ENCODE measurements around the gene DYNC2H1.

Gene DYNC2H1

DNA sequence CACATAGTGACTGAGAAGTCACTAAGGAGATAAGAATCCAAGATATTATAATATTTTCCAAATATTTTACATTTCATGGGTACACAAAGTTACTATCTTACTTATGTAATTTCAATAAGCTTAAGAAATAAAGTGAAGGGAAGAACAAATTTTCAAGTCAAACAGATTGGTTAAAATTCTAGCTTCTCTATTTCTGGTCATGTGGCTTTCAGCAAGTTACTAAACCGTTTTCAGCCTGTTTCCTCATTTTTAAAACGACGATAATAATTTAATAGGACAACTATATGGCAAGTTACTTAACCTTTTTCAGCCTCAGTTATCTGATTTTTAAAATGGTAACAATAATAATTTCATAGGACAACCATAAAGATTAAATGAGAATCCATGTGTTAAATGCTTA, 32.9 kb upstream of the DYNC2H1 start:
- TF ChIP-seq, protein P1, sequence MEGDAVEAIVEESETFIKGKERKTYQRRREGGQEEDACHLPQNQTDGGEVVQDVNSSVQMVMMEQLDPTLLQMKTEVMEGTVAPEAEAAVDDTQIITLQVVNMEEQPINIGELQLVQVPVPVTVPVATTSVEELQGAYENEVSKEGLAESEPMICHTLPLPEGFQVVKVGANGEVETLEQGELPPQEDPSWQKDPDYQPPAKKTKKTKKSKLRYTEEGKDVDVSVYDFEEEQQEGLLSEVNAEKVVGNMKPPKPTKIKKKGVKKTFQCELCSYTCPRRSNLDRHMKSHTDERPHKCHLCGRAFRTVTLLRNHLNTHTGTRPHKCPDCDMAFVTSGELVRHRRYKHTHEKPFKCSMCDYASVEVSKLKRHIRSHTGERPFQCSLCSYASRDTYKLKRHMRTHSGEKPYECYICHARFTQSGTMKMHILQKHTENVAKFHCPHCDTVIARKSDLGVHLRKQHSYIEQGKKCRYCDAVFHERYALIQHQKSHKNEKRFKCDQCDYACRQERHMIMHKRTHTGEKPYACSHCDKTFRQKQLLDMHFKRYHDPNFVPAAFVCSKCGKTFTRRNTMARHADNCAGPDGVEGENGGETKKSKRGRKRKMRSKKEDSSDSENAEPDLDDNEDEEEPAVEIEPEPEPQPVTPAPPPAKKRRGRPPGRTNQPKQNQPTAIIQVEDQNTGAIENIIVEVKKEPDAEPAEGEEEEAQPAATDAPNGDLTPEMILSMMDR (IDR thresholded peaks at IDR 0.05; ENCODE audit: control insufficient read depth, extremely low read depth, insufficient read depth) = no peak
- no peak overlapping the region for H3K4me3 ChIP-seq (ENCODE audit: low read depth, low read length)
- DNase-seq (ENCODE audit: low read depth) = no peak

DNA sequence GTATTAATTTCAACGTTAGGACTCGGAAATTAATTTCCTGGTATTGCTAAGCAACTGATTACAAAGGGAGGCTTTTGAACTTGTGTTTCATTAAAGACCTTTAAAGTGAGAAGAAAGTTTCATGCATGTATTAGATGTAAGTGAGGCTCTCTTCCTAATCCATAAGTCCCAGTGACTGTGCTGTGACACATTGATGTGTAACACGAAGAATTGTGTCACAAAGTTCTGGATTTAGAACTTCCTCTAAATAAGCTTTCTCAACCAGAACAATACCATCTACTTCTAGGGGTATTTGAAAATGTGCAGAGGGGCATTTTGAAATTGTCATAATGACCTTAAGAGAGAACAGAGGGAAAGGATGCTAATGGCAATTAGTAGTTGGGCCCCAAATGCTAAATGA, 31.7 kb upstream of the DYNC2H1 start:
- TF ChIP-seq, protein P1 (IDR thresholded peaks at IDR 0.05; ENCODE audit: control insufficient read depth, extremely low read depth, insufficient read depth) = no peak
- H3K4me3 ChIP-seq (ENCODE audit: low read depth, low read length) = no peak overlapping the region
- no peak for DNase-seq (ENCODE audit: low read depth)

DNA sequence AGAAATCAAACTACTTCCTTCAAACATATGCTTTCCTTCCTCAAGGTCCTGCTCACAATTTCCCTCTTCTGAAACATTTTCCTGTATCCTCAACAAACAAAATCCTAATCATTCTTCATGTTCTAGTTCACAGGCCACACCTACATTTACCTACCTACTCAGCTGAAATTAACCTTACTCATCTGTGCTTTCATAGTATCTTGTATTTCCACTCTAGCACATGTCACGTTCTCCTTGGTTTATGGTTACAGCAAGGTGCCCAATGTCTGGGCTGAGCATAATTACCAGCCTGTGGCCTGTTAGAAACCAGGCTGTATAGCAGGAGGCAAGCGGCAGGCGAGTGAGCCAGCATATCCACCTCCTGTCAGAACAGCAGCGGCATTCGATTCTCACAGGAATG, 30.5 kb upstream of the DYNC2H1 start:
- no peak overlapping the region for H3K4me3 ChIP-seq (ENCODE audit: low read depth, low read length)
- TF ChIP-seq, protein P1 (IDR thresholded peaks at IDR 0.05; ENCODE audit: control insufficient read depth, extremely low read depth, insufficient read depth) = no peak

DNA sequence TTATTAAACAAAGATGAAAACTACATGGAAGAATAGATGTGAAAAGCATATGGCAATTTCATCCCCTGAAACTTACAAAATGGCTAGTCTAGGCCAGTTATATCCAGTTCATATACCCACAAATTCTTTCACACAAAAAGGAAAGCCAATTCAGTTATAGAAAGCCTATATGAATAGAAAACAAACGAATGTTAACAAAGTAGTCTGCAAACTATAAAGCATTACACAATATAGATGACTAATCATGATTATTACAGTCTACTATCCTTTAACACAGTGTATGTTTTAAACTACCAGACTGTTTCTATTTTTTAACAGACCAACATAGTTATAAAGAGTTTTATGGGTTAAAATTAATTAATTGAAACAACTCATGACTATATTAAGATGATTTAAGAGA, 29.4 kb upstream of the DYNC2H1 start:
- TF ChIP-seq, protein P1 (IDR thresholded peaks at IDR 0.05; ENCODE audit: control insufficient read depth, extremely low read depth, insufficient read depth) = no peak
- no peak overlapping the region for H3K4me3 ChIP-seq (ENCODE audit: low read depth, low read length)
- no peak for DNase-seq (ENCODE audit: low read depth)

More for the DNA sequence above, 30.5 kb upstream of the DYNC2H1 start:
- no peak for DNase-seq (ENCODE audit: low read depth)

DNA sequence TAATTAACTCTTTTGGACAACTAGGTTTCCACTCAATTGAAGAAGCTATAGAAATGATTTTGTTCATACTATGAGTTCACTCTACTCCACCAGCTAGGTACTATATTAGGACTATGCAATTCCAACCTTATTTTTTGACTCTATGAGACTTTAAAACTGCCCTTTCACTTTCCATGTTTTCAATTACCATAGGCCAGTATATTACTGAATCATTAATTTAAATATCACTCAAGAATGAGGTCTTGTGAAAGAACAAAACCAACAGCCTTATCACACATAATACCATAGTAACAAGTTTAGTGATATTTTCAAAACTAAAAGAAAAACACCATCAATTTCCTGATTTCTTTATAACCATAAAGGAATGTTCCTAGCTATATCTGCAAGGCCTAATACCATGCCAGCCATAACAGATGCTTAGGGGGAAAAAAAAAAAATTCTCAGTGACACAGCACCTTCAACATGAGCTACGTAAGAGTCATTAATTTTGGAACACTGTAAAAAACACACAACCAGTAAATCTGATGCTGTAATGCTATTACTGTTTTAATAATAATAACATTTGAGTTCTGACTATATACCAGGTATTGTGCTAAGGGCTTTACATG, 23.4 kb upstream of the DYNC2H1 start:
- H3K4me3 ChIP-seq (ENCODE audit: low read depth, low read length) = no peak overlapping the region
- DNase-seq (ENCODE audit: low read depth) = no peak
- TF ChIP-seq, protein P1 (IDR thresholded peaks at IDR 0.05; ENCODE audit: control insufficient read depth, extremely low read depth, insufficient read depth) = no peak

DNA sequence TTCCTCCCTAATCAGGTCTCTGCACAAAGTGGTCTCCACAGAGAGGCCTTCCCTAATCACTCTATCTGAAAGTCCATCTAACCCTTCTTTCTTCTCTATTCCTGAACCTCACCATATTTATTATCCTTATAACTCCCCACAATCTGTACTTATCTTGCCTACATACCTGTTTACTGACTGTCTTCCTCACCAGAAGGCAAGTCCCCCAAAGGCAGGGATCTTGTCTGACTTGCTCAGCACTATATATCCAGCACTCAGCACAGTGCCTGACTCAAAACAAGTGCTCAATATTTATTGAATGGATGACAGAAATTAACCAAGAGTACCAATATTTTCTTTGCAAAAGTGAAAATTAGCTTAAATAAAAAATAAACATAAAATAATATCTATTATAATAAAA, 22.8 kb upstream of the DYNC2H1 start:
- no peak overlapping the region for H3K4me3 ChIP-seq (ENCODE audit: low read depth, low read length)
- TF ChIP-seq, protein P1 (IDR thresholded peaks at IDR 0.05; ENCODE audit: control insufficient read depth, extremely low read depth, insufficient read depth) = no peak
- no peak for DNase-seq (ENCODE audit: low read depth)

Data from LNCaP clone FGC (cell line).